ENCODE data around the gene TDRD3. TPM values are rescaled to one million over a fixed set of nuclear protein-coding genes. Genes with fewer than 3 reads are reported as not detected.

TDRD3 gene
- total RNA-seq, 1 donor from 2014 or later: 40.6 TPM

- Histone ChIP-seq H4K20me1 (ENCODE audit: low read depth) (no peaks in the 10 kb centered on the region), H3K27me3 (no peaks in the 10 kb centered on the region), H3K9me3 (ENCODE audit: low read depth) (no peaks in the 10 kb centered on the region), H3K4me2 (no peak overlapping the region), H3K9ac (no peak overlapping the region), H3K36me3 (no peaks in the 10 kb centered on the region), H3F3A (ENCODE audit: low read depth) (peaks cover 23% of the 10 kb centered on the region), H3K27ac (no peak overlapping the region), H3K79me2 (ENCODE audit: low read depth) (no peaks in the 10 kb centered on the region), H3K4me3 (no peak overlapping the region), H2AFZ (replicated peaks) (peak overlapping the region; percentile 87), H3K4me1 (peaks cover 12% of the 10 kb centered on the region)
- no peak for DNase-seq (ENCODE audit: low spot score)
- no peak overlapping the region for H3K4me3 Mint-ChIP-seq
- peaks cover 6% of the 10 kb centered on the region for H3K27me3 Mint-ChIP-seq (ENCODE audit: insufficient read depth, low read depth)
- H3K9me3 Mint-ChIP-seq: no peaks in the 10 kb centered on the region
- H3K4me1 Mint-ChIP-seq: peaks cover 4% of the 10 kb centered on the region
- TF ChIP-seq EZH2phosphoT487 (IDR thresholded peaks at IDR 0.05): no peak
- no peak for TF ChIP-seq EZH2 (IDR thresholded peaks at IDR 0.05)
- TF ChIP-seq CTCF (IDR thresholded peaks at IDR 0.05): no peak
- H3K36me3 Mint-ChIP-seq: no peaks in the 10 kb centered on the region
- H3K27ac Mint-ChIP-seq: no peak overlapping the region
Measured at GRCh38 chr13:60392131-60392530, 4.9 kb upstream of the TDRD3 start.

GRCh38 chr13:60395971-60396782, 843 bp upstream of the TDRD3 start:
- no peaks in the 10 kb centered on the region for H3K36me3 ChIP-seq
- H3K9me3 ChIP-seq (ENCODE audit: low read depth): no peaks in the 10 kb centered on the region
- H3K4me3 ChIP-seq: peak overlapping the region; percentile 68
- DNase-seq (ENCODE audit: low spot score): peak; percentile 94
- H3K27me3 Mint-ChIP-seq (ENCODE audit: insufficient read depth, low read depth): peaks cover 6% of the 10 kb centered on the region
- H3K4me3 Mint-ChIP-seq: peak overlapping the region; percentile 96
- no peaks in the 10 kb centered on the region for H4K20me1 ChIP-seq (ENCODE audit: low read depth)
- peaks cover 22% of the 10 kb centered on the region for H3K4me1 ChIP-seq
- peak overlapping the region; percentile 89 for H2AFZ ChIP-seq (replicated peaks)
- TF ChIP-seq EZH2phosphoT487 (IDR thresholded peaks at IDR 0.05): no peak
- peak; percentile 40 for TF ChIP-seq EZH2 (IDR thresholded peaks at IDR 0.05)
- H3K9ac ChIP-seq: peak overlapping the region; percentile 14
- H3K36me3 Mint-ChIP-seq: no peaks in the 10 kb centered on the region
- H3K27me3 ChIP-seq: no peaks in the 10 kb centered on the region
- H3K4me1 Mint-ChIP-seq: peaks cover 34% of the 10 kb centered on the region
- peaks cover 31% of the 10 kb centered on the region for H3F3A ChIP-seq (ENCODE audit: low read depth)
- H3K79me2 ChIP-seq (ENCODE audit: low read depth): peaks cover 35% of the 10 kb centered on the region
- H3K4me2 ChIP-seq: peak overlapping the region; percentile 90
- H3K9me3 Mint-ChIP-seq: no peaks in the 10 kb centered on the region
- H3K27ac Mint-ChIP-seq: peak overlapping the region; percentile 82
- H3K27ac ChIP-seq: peak overlapping the region; percentile 91

DNA sequence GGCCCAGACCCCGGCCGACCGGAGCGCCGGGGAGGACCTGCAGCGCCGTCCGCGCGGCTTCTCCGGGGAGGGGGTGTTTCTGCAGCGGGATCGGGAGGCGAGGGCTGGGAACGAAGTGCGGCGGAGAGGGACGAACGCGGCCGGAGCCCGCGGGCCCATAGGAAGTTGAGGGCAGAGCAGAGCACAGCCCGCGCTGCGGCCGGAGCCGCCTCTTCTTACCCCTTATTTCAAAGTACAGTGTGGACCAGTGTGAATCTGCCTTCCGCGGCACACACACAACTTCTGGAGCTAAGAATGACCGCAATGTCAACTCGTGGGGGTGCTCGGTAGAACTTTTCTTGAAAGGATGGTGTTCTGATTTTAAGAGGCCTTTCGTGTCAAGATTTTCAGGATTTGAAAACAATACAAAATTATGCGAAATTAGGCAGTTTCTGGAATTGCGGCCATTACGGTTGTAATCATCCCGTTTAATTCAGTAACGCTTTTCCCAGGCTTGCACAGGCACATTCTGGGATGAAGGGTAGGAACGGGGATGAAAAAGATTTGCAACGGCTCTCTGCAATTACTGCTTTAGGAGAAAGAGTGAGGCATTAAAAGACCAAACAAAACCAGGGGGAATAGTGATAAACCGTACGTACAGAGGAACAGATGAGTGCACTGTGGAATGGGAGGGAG, 821 bp downstream of the TDRD3 start:
- Histone ChIP-seq H4K20me1 (ENCODE audit: low read depth) (no peaks in the 10 kb centered on the region), H3K4me3 (peak overlapping the region; percentile 68), H3K9me3 (ENCODE audit: low read depth) (no peaks in the 10 kb centered on the region), H3K4me2 (peak overlapping the region; percentile 90), H3K27me3 (no peaks in the 10 kb centered on the region), H3K79me2 (ENCODE audit: low read depth) (peaks cover 52% of the 10 kb centered on the region), H3K27ac (peak overlapping the region; percentile 76), H3F3A (ENCODE audit: low read depth) (peaks cover 31% of the 10 kb centered on the region), H3K4me1 (peaks cover 17% of the 10 kb centered on the region), H3K9ac (peak overlapping the region; percentile 72), H2AFZ (replicated peaks) (peak overlapping the region; percentile 88), H3K36me3 (no peaks in the 10 kb centered on the region)
- H3K9me3 Mint-ChIP-seq: no peaks in the 10 kb centered on the region
- H3K27ac Mint-ChIP-seq: peak overlapping the region; percentile 88
- no peaks in the 10 kb centered on the region for H3K36me3 Mint-ChIP-seq
- H3K4me3 Mint-ChIP-seq: peak overlapping the region; percentile 97
- TF ChIP-seq EZH2phosphoT487 (IDR thresholded peaks at IDR 0.05): no peak
- no peak for TF ChIP-seq CTCF (IDR thresholded peaks at IDR 0.05)
- TF ChIP-seq EZH2 (IDR thresholded peaks at IDR 0.05): no peak
- H3K27me3 Mint-ChIP-seq (ENCODE audit: insufficient read depth, low read depth): peaks cover 6% of the 10 kb centered on the region
- peaks cover 34% of the 10 kb centered on the region for H3K4me1 Mint-ChIP-seq
- peak; percentile 83 for DNase-seq (ENCODE audit: low spot score)

All from neural progenitor cell (in vitro differentiated cells).